Suprapubic skin (tissue), 4 donors: Measurements from ENCODE around the gene CCDC69.

Experiments used
- POLR2A ChIP-seq, 2 donors: fragments of 450-650 bp; IDR thresholded peaks; one replicate each; pipeline ENCODE4 v1.6.1; 2017; ENCODE audit warnings: antibody characterized with exemption in 2 of 2, mild to moderate bottlenecking in 2 of 2, moderate library complexity in 2 of 2
- POLR2AphosphoS5 ChIP-seq, 3 donors: sonication (generic); formaldehyde crosslinking; IDR thresholded peaks; one replicate each; pipeline ENCODE4 v1.6.1; 2017; ENCODE audit warnings: antibody characterized with exemption in 3 of 3
- TF ChIP-seq, protein P1 (sequence below), 2 donors: fragments of 200-600 bp in 1 of 2; fragments of 450-650 bp in 1 of 2; sonication (generic) in 1 of 2; IDR thresholded peaks; one replicate each; pipeline ENCODE4 v1.5.1; 2016 to 2019; ENCODE audit warnings: antibody characterized with exemption in 2 of 2, mild to moderate bottlenecking in 1 of 2, moderate library complexity in 1 of 2

DNA sequence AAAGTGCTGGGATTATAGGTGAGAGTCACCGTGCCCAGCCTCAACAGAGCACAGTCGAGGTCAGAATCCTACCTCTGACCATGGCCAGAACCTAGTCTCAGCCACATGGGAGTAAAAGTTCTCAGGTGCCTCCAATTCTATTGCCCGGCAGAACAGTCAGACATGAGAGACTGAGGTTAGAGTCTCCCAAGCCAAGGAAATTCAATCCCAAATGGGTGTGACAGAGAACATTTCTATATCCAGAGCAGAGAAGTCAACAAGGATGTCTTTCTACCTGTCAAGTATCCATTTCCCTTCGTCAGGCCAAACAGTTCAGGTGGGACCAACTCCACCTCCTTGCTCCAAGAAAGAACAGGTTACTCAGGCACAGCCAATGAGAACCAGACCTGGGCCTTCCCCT, 76.9 kb downstream of the CCDC69 start:
- TF ChIP-seq, protein P1, sequence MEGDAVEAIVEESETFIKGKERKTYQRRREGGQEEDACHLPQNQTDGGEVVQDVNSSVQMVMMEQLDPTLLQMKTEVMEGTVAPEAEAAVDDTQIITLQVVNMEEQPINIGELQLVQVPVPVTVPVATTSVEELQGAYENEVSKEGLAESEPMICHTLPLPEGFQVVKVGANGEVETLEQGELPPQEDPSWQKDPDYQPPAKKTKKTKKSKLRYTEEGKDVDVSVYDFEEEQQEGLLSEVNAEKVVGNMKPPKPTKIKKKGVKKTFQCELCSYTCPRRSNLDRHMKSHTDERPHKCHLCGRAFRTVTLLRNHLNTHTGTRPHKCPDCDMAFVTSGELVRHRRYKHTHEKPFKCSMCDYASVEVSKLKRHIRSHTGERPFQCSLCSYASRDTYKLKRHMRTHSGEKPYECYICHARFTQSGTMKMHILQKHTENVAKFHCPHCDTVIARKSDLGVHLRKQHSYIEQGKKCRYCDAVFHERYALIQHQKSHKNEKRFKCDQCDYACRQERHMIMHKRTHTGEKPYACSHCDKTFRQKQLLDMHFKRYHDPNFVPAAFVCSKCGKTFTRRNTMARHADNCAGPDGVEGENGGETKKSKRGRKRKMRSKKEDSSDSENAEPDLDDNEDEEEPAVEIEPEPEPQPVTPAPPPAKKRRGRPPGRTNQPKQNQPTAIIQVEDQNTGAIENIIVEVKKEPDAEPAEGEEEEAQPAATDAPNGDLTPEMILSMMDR (IDR thresholded peaks at IDR 0.05), result no peak
- TF ChIP-seq POLR2A (IDR thresholded peaks at IDR 0.05) (no peak), POLR2AphosphoS5 (IDR thresholded peaks at IDR 0.05) (no peak)
